Mucosa of rectum (tissue), 2 donors: ENCODE data around the gene GGPS1.
"Not testable (repeated sequence)": the region's sequence is repeated elsewhere in the genome, so short reads cannot be mapped to it uniquely, and the experiment has no call there.

Experiments
- H3K27ac ChIP-seq, 2 donors: one replicate each; pipeline ENCODE4 v1.7.0; 2013; ENCODE audit warnings: inconsistent platforms in 2 of 2, low read depth in 2 of 2, low read length in 2 of 2
- H3K27me3 ChIP-seq, 2 donors: one replicate each; pipeline ENCODE4 v1.7.0; 2013; ENCODE audit warnings: low read length in 2 of 2; ENCODE audit not compliant: control insufficient read depth in 2 of 2, insufficient read depth in 2 of 2
- H3K36me3 ChIP-seq, 2 donors: one replicate each; pipeline ENCODE4 v1.7.0; 2013; ENCODE audit warnings: low read length in 2 of 2; ENCODE audit not compliant: control insufficient read depth in 2 of 2, insufficient read depth in 2 of 2
- H3K4me1 ChIP-seq, 2 donors: one replicate each; pipeline ENCODE4 v1.7.0; 2013; ENCODE audit warnings: low read length in 2 of 2, mild to moderate bottlenecking in 1 of 2; ENCODE audit not compliant: control insufficient read depth in 2 of 2, insufficient read depth in 2 of 2
- H3K4me3 ChIP-seq, 2 donors: one replicate each; pipeline ENCODE4 v1.7.0; 2013; ENCODE audit warnings: low read length in 2 of 2
- H3K9ac ChIP-seq, 2 donors: one replicate each; pipeline ENCODE4 v1.7.0; 2013; ENCODE audit warnings: low read length in 2 of 2, low read depth in 1 of 2, mild to moderate bottlenecking in 1 of 2
- H3K9me3 ChIP-seq, 2 donors: one replicate each; pipeline ENCODE4 v1.7.0; 2013; ENCODE audit warnings: low read length in 2 of 2; ENCODE audit not compliant: control insufficient read depth in 2 of 2
- donor health status: healthy.
- donor health status: Normal muscosa, but diverticular disease.

The GGPS1 gene

DNA sequence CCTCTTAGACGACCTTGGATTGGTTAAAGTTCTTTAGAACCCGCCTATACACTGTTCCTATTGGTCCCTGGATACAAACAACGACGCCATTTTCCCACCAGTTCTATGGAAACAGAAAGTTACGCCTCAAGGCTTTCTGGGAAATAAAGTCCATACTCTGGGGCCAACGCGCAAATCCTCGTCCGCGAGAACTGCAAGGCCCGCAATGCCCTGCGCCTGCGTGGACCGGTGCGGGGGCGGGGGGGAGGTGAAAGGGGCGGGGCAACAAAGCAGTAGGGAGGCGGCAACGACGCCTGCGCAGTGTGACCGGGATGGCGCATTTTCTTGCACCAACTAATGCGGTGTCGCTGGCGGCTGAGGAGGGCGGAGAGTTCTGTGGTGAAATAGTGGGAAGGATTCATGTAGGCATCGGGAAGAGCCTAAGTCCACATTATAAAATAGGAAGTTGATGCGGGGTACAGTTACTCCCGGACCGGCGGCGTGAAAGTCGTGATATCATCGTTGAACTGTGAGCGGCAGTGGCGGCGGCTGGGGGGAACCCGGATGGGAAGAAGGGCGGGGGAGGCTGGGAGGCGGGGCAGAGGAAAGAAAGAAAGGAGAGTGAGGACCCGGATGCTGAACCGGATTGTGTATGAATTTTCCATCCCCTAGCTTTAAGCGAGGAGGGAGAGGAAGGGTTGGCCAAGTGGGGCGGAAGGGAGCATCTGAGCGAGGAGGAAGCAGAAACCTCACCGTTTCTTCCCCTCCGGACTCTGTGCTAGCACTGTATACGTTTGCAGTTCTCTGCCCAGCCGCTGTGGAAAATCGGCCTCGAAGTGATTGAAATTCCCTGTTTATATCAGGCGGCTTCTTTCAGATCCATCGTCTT is at the start of gene GGPS1:
Gene GGPS1 (plus strand): TSS at position 300 of the 868 bp plus-strand sequence. CDS start 6,695 bp downstream, outside the sequence.
- Histone ChIP-seq H3K27me3 (no peaks in the 10 kb centered on the region), H3K36me3 (no peaks in the 10 kb centered on the region), H3K4me1 (peaks cover 17 to 28% of the 10 kb centered on the region in 2 donors), H3K9me3 (no peaks in the 10 kb centered on the region), H3K4me3 (peak within 1 kb of the TSS; percentile 89 to 99), H3K27ac (peak within 1 kb of the TSS; percentile 95 to 96), H3K9ac (peak within 1 kb of the TSS; percentile 90 to 95)

- Histone ChIP-seq H3K9ac (no peak overlapping the region), H3K4me3 (no peak overlapping the region), H3K27ac (no peak overlapping the region), H3K4me1 (peaks cover 0 to 2% of the 10 kb centered on the region in 2 donors), H3K27me3 (no peaks in the 10 kb centered on the region), H3K9me3 (no peaks in the 10 kb centered on the region), H3K36me3 (no peaks in the 10 kb centered on the region)
Measured at GRCh38 chr1:235278915-235279292, 49.5 kb upstream of the GGPS1 start.

DNA sequence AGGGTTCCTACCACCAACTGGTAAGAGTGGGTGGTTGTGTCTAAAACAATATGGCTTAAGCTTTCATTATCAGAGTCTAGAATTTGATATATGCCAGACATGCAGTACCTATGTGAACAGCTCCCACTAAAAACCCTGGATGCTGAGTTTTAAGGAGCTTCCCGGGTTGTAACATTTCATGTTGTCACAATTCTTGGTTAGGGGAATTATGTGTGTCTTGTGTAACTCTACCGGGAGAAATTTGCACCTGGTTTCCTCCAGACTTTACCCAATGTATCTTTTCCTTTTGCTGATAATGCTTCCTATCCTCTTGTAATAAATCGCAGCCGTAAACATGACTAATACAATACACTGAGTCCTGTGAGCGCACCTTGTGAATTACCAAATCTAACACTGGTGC is 48.7 kb upstream of the GGPS1 start:
- Histone ChIP-seq H3K9me3 (no peaks in the 10 kb centered on the region), H3K27ac (no peak overlapping the region), H3K4me3 (no peak overlapping the region), H3K27me3 (no peaks in the 10 kb centered on the region), H3K36me3 (no peaks in the 10 kb centered on the region), H3K4me1 (peaks cover 0 to 2% of the 10 kb centered on the region in 2 donors), H3K9ac (no peak overlapping the region)

DNA sequence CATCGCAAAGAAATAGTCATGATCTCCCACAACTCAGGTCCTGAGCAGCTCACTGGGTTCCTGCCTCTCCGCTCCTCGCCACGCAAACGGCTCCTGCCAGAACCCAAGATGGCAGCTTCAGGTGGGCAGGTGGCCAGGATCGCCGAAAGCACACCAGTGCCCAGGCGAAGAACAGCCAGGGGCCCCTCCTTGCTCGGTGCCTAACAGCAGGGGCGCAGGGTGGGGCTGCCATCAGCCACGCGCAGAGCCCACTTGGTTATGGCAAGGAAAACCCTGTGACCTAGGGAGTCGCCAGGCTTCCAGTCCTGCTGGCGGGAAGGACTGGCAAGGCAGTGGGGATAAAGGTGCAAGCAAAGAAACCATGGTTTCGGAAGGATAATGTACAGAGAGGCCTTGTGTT is 47.9 kb upstream of the GGPS1 start:
- H3K9ac ChIP-seq: no peak overlapping the region
- H3K4me3 ChIP-seq: no peak overlapping the region
- no peaks in the 10 kb centered on the region for H3K36me3 ChIP-seq
- H3K9me3 ChIP-seq: no peaks in the 10 kb centered on the region
- no peaks in the 10 kb centered on the region for H3K27me3 ChIP-seq
- H3K4me1 ChIP-seq: peaks cover 0 to 2% of the 10 kb centered on the region in 2 donors
- H3K27ac ChIP-seq: no peak overlapping the region

- not testable (repeated sequence) for H3K27ac ChIP-seq, H3K4me1 ChIP-seq, H3K9ac ChIP-seq, H3K36me3 ChIP-seq, H3K9me3 ChIP-seq, H3K4me3 ChIP-seq, H3K27me3 ChIP-seq
Measured at GRCh38 chr1:235283636-235284035, 44.7 kb upstream of the GGPS1 start.

GRCh38 chr1:235284231-235284769 is 44.1 kb upstream of the GGPS1 start:
- Histone ChIP-seq H3K36me3 (no peaks in the 10 kb centered on the region), H3K9ac (no peak overlapping the region), H3K4me3 (no peak overlapping the region), H3K27ac (no peak overlapping the region), H3K27me3 (no peaks in the 10 kb centered on the region), H3K9me3 (no peaks in the 10 kb centered on the region), H3K4me1 (no peaks in the 10 kb centered on the region)

- no peak overlapping the region for H3K27ac ChIP-seq
Measured at GRCh38 chr1:235286667-235287066, 41.7 kb upstream of the GGPS1 start.

DNA sequence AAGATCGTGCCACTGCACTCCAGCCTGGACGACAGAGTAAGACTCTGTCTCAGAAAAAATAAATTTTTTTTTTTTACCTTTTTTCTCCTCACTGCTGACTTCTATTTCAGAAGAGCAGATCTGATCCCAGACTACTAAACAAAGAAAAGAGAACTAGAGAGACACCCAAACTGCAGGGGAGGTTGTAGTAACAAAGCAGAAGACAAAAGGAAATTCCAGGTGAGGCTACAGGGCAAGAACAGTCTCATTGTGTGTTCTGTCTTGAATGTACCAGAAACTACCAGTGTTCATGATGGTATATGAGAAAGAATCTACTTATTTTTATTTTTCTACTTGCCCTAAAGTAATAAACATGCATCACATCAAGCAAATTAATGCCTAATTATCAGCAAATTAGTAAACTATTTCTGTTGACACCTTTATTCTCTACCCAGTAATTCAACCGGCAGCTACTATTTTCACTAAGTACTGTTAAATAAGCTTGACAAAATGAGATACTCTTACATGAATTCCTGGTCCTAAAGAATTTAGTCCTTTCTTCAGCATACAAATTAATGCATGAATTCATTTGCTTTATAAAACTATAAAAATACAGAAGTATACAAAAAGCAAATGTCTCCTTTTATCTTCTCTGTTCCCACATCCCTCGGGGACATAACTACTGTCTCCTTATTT is 41.0 kb upstream of the GGPS1 start:
- H3K27ac ChIP-seq: no peak overlapping the region
- H3K27me3 ChIP-seq: no peaks in the 10 kb centered on the region
- peaks cover 0 to 4% of the 10 kb centered on the region in 2 donors for H3K4me1 ChIP-seq
- no peak overlapping the region for H3K9ac ChIP-seq
- no peaks in the 10 kb centered on the region for H3K36me3 ChIP-seq
- H3K4me3 ChIP-seq: no peak overlapping the region
- no peaks in the 10 kb centered on the region for H3K9me3 ChIP-seq

More at GRCh38 chr1:235286667-235287066, 41.7 kb upstream of the GGPS1 start:
- Histone ChIP-seq H3K27me3 (no peaks in the 10 kb centered on the region), H3K9me3 (no peaks in the 10 kb centered on the region), H3K4me3 (no peak overlapping the region), H3K36me3 (no peaks in the 10 kb centered on the region), H3K9ac (no peak overlapping the region), H3K4me1 (peaks cover 0 to 3% of the 10 kb centered on the region in 2 donors)

DNA sequence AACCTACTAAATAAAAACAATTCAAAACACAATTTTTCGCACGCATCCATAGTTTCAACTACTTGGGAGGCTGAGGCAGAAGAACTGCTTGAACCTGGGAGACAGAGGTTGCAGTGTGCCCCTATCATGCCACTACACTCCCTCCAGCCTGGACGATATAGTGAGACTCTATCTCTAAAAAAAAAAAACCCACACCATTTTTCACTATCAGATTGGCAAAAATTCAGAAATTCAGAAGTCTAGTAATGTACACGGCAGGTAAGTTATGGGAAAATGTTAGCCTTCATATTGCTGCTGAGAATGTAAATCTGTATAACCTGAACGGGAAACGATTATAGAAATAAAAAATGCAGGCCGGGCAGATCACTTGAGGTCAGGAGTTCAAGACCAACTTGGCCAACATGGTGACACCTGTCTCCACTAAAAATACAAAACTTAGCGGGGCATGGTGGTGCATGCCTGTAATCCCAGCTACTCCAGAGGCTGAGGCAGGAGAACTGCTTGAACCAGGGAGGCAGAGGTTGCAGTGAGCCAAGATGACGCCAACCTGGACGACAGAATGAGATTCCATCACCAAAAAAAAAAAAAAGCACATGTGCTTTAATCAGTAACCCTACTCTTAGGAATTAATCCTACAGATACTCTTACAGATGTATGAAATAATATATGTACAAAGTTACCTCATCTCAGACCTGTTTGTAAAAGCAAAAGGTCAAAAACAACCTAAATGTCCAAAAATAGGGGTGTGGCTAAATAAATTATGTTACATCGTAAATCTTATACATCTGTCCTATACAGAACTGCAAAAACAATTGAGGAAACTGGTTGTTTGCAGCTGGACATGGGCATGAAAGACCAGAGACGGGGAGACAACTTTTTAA is 38.3 kb upstream of the GGPS1 start:
- H3K36me3 ChIP-seq: no peaks in the 10 kb centered on the region
- H3K4me1 ChIP-seq: peaks cover 2 to 4% of the 10 kb centered on the region in 2 donors
- no peak overlapping the region for H3K4me3 ChIP-seq
- H3K27ac ChIP-seq: no peak overlapping the region
- H3K27me3 ChIP-seq: no peaks in the 10 kb centered on the region
- no peak overlapping the region for H3K9ac ChIP-seq
- H3K9me3 ChIP-seq: no peaks in the 10 kb centered on the region
